ENCODE results near the gene RALGPS2. TPM values are rescaled to one million over a fixed set of nuclear protein-coding genes. Genes with fewer than 3 reads are reported as not detected.
A peak's percentile ranks its signal among the peaks of the same experiment; 100 is the strongest.

Gene RALGPS2
- total RNA-seq, 1 donor = 38.0 TPM

DNA sequence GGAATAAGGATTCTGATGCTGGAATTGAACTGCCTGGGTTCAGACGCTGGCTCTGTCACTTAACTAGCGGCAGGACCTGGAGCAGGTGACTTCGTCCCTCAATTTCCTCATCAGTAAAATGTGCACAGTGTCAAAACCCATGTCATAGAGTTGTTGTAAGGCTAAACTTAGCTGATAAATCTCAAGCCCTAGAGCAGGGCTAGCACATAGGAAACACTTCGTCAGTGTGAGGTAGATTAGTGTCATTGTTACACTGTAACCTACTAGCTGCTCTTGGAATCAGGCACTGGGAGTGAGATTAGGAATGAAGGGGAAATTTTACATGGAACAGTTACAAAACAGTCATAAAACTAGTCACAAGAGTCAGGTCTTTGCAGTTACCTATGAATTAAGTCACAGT is 202.0 kb downstream of the RALGPS2 start:
- H3K4me3 ChIP-seq (ENCODE audit: low read depth, low read length) = no peak overlapping the region
- TF ChIP-seq CTCF (IDR thresholded peaks at IDR 0.05; ENCODE audit: insufficient read depth, low read depth, low read length) = no peak

GRCh38 chr1:178928041-178928440 is 203.0 kb downstream of the RALGPS2 start:
- DNase-seq (ENCODE audit: low read depth) = no peak
- no peak overlapping the region for H3K4me3 ChIP-seq (ENCODE audit: low read depth, low read length)
- TF ChIP-seq CTCF (IDR thresholded peaks at IDR 0.05; ENCODE audit: insufficient read depth, low read depth, low read length) = no peak

More for the DNA sequence above, 202.0 kb downstream of the RALGPS2 start:
- no peak for DNase-seq (ENCODE audit: low read depth)

DNA sequence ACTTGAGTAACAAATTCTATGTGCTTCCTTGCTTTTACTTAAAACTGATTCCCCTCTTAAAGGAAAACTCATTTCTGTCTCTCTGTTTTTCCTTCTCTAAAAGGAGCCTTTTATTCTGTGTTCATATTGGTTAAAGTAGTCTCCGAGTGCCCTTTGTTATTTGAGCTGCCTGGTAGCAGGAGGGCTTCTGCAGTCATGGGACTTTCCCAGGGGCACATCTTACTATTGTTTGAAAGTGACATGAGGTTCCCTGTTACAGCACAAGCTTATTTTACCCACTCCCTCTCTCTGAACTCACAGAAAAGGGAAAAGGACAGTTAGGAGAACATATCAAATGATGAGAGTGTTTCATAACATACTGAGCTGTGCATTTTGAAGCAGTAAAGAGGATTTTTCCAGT is 203.9 kb downstream of the RALGPS2 start:
- TF ChIP-seq CTCF (IDR thresholded peaks at IDR 0.05; ENCODE audit: insufficient read depth, low read depth, low read length) = no peak
- no peak overlapping the region for H3K4me3 ChIP-seq (ENCODE audit: low read depth, low read length)
- DNase-seq (ENCODE audit: low read depth) = no peak

DNA sequence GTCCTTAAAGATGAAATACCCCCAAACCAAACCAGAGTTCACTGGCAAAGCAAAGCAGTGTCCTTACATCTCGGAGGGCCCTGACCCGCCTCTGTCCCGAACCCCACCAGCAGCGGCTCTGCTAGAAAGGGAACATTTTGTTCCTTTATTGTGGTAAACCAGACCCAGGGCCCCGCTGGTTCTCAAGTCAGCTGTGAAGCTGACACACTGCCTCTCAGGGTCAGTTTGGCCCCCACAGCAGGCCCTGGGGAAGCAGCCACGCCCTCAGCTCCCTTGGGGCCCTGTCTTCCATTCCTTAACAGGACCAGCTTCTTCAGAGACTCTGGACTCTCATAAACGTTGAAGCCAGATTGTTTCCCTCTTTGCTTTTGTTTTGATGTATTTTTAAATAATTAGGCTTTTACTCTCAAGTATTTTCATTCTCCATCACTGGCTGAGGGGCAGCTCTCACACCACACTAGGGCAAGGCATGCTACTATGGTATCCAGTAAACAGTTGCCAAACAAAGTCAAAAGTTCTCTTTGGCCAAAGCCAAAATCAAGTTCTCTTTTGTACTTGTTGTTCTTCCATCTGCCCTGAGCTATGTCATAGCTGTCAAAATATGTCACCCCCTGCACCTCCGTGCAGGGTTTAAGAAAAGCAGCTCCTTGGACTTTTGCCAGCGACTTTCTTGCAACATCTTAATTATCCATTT is 207.0 kb downstream of the RALGPS2 start:
- peak; percentile 97 for DNase-seq (ENCODE audit: low read depth)
- no peak for TF ChIP-seq CTCF (IDR thresholded peaks at IDR 0.05; ENCODE audit: insufficient read depth, low read depth, low read length)
- no peak overlapping the region for H3K4me3 ChIP-seq (ENCODE audit: low read depth, low read length)

- no peak overlapping the region for H3K4me3 ChIP-seq (ENCODE audit: low read depth, low read length)
- no peak for DNase-seq (ENCODE audit: low read depth)
- no peak for TF ChIP-seq CTCF (IDR thresholded peaks at IDR 0.05; ENCODE audit: insufficient read depth, low read depth, low read length)
Measured at GRCh38 chr1:178932552-178932906, 207.5 kb downstream of the RALGPS2 start.

- peak; percentile 81 for DNase-seq (ENCODE audit: low read depth)
- H3K4me3 ChIP-seq (ENCODE audit: low read depth, low read length) = no peak overlapping the region
- TF ChIP-seq CTCF (IDR thresholded peaks at IDR 0.05; ENCODE audit: insufficient read depth, low read depth, low read length) = no peak
Measured at GRCh38 chr1:178933105-178933561, 208.1 kb downstream of the RALGPS2 start.
